Activated CD4-positive, alpha-beta T cell treated with anti-CD3 and anti-CD28 coated beads, Interleukin-2, amount 10 ng/mL, durations not matched to agents 7 days and 5 days (primary cell): ENCODE results near the gene ATRNL1. TPM values are rescaled to one million over a fixed set of nuclear protein-coding genes. Genes with fewer than 3 reads are reported as not detected.

ENCODE experiments used
- CTCF ChIA-PET: fragments of 350-600 bp; sonication (Branson Sonifier 250); formaldehyde crosslinking; loops from one replicate; lab custom pipeline; 2021; ENCODE audit warnings: antibody characterized with exemption; lab: Charles Lee
- POLR2A ChIA-PET: fragments of 350-600 bp; sonication (Branson Sonifier 250); formaldehyde crosslinking; loops from one replicate; lab custom pipeline; 2021; ENCODE audit warnings: antibody characterized with exemption; lab: Charles Lee
- DNase-seq: peaks from one replicate; pipeline ENCODE4 v3.0.0-alpha.2; 2020
- H3K27ac Mint-ChIP-seq: one replicate; pipeline ENCODE4 v1.8.0; 2021; ENCODE audit warnings: mild to moderate bottlenecking, moderate library complexity, mixed read lengths
- H3K27me3 Mint-ChIP-seq: one replicate; pipeline ENCODE4 v1.8.0; 2021; ENCODE audit warnings: mixed read lengths
- H3K36me3 Mint-ChIP-seq: one replicate; pipeline ENCODE4 v1.8.0; 2021; ENCODE audit warnings: low read depth, mixed read lengths
- H3K4me1 Mint-ChIP-seq: one replicate; pipeline ENCODE4 v1.8.0; 2021; ENCODE audit warnings: mixed read lengths
- H3K4me3 Mint-ChIP-seq: one replicate; pipeline ENCODE4 v1.8.0; 2021; ENCODE audit warnings: mild to moderate bottlenecking, moderate library complexity, mixed read lengths
- H3K9me3 Mint-ChIP-seq: one replicate; pipeline ENCODE4 v1.8.0; 2021; ENCODE audit warnings: mixed read lengths
- total RNA-seq, 2 experiments: library from RNA; stranded (reverse); gene quantifications; one replicate each; pipeline ENCODE4 v1.2.3, GENCODE V29; 2021

The ATRNL1 gene
- total RNA-seq, 2 experiments from 2014 or later, result 0.12 to 0.22 TPM

- Mint-ChIP-seq H3K9me3 (no peaks in the 10 kb centered on the region), H3K4me1 (no peaks in the 10 kb centered on the region), H3K36me3 (no peaks in the 10 kb centered on the region), H3K4me3 (no peak overlapping the region), H3K27me3 (no peaks in the 10 kb centered on the region), H3K27ac (no peak overlapping the region)
- DNase-seq, result no peak
- CTCF ChIA-PET, result interaction anchor here (0.6 kb wide), 1 partner anchor 288 kb away, joined by 3 read pairs; no protein-coding TSS in a partner anchor
- POLR2A ChIA-PET, result no interaction called here
Measured at GRCh38 chr10:115909037-115909436, 815.9 kb downstream of the ATRNL1 start.

GRCh38 chr10:115909962-115910731 lies 817.0 kb downstream of the ATRNL1 start:
- Mint-ChIP-seq H3K27me3 (no peaks in the 10 kb centered on the region), H3K4me3 (no peak overlapping the region), H3K4me1 (no peaks in the 10 kb centered on the region), H3K36me3 (no peaks in the 10 kb centered on the region), H3K27ac (no peak overlapping the region), H3K9me3 (no peaks in the 10 kb centered on the region)
- ChIA-PET CTCF (no interaction called here), POLR2A (no interaction called here)
- no peak for DNase-seq

- H3K27ac Mint-ChIP-seq, result no peak overlapping the region
- H3K4me1 Mint-ChIP-seq, result no peaks in the 10 kb centered on the region
- CTCF ChIA-PET, result no interaction called here
- H3K4me3 Mint-ChIP-seq, result no peak overlapping the region
- no peaks in the 10 kb centered on the region for H3K27me3 Mint-ChIP-seq
- DNase-seq, result no peak
- H3K9me3 Mint-ChIP-seq, result no peaks in the 10 kb centered on the region
- H3K36me3 Mint-ChIP-seq, result no peaks in the 10 kb centered on the region
- POLR2A ChIA-PET, result no interaction called here
Measured at GRCh38 chr10:115914475-115914874, 821.3 kb downstream of the ATRNL1 start.

GRCh38 chr10:115915429-115915828 lies 822.3 kb downstream of the ATRNL1 start:
- H3K9me3 Mint-ChIP-seq, result no peaks in the 10 kb centered on the region

GRCh38 chr10:115918812-115919211 lies 825.6 kb downstream of the ATRNL1 start:
- H3K4me3 Mint-ChIP-seq, result no peak overlapping the region
- H3K27me3 Mint-ChIP-seq, result no peaks in the 10 kb centered on the region
- no peak for DNase-seq
- ChIA-PET CTCF (no interaction called here), POLR2A (no interaction called here)
- H3K27ac Mint-ChIP-seq, result no peak overlapping the region
- H3K4me1 Mint-ChIP-seq, result no peaks in the 10 kb centered on the region
- H3K9me3 Mint-ChIP-seq, result no peaks in the 10 kb centered on the region
- no peaks in the 10 kb centered on the region for H3K36me3 Mint-ChIP-seq

More at GRCh38 chr10:115915429-115915828, 822.3 kb downstream of the ATRNL1 start:
- DNase-seq, result no peak
- POLR2A ChIA-PET, result no interaction called here
- H3K27me3 Mint-ChIP-seq, result no peaks in the 10 kb centered on the region
- no peaks in the 10 kb centered on the region for H3K4me1 Mint-ChIP-seq
- H3K4me3 Mint-ChIP-seq, result no peak overlapping the region
- CTCF ChIA-PET, result no interaction called here
- H3K36me3 Mint-ChIP-seq, result no peaks in the 10 kb centered on the region
- H3K27ac Mint-ChIP-seq, result no peak overlapping the region

- Mint-ChIP-seq H3K4me3 (no peak overlapping the region), H3K4me1 (no peaks in the 10 kb centered on the region), H3K9me3 (no peaks in the 10 kb centered on the region), H3K27me3 (no peaks in the 10 kb centered on the region), H3K36me3 (no peaks in the 10 kb centered on the region), H3K27ac (no peak overlapping the region)
- ChIA-PET CTCF (no interaction called here), POLR2A (no interaction called here)
- DNase-seq, result no peak
Measured at GRCh38 chr10:115921795-115922194, 828.6 kb downstream of the ATRNL1 start.

GRCh38 chr10:115931309-115931708 lies 838.1 kb downstream of the ATRNL1 start:
- Mint-ChIP-seq H3K27me3 (no peaks in the 10 kb centered on the region), H3K4me3 (no peak overlapping the region), H3K27ac (no peak overlapping the region), H3K36me3 (no peaks in the 10 kb centered on the region), H3K9me3 (no peaks in the 10 kb centered on the region), H3K4me1 (no peaks in the 10 kb centered on the region)
- ChIA-PET POLR2A (no interaction called here), CTCF (no interaction called here)
- no peak for DNase-seq

GRCh38 chr10:115932099-115932498 lies 838.9 kb downstream of the ATRNL1 start:
- CTCF ChIA-PET, result no interaction called here

GRCh38 chr10:115933098-115933497 lies 839.9 kb downstream of the ATRNL1 start:
- no peaks in the 10 kb centered on the region for H3K27me3 Mint-ChIP-seq
- H3K4me1 Mint-ChIP-seq, result no peaks in the 10 kb centered on the region
- DNase-seq, result no peak
- H3K4me3 Mint-ChIP-seq, result no peak overlapping the region
- no peak overlapping the region for H3K27ac Mint-ChIP-seq
- H3K9me3 Mint-ChIP-seq, result no peaks in the 10 kb centered on the region
- ChIA-PET CTCF (no interaction called here), POLR2A (no interaction called here)
- no peaks in the 10 kb centered on the region for H3K36me3 Mint-ChIP-seq

More at GRCh38 chr10:115932099-115932498, 838.9 kb downstream of the ATRNL1 start:
- Mint-ChIP-seq H3K27ac (no peak overlapping the region), H3K36me3 (no peaks in the 10 kb centered on the region), H3K4me1 (no peaks in the 10 kb centered on the region), H3K27me3 (no peaks in the 10 kb centered on the region), H3K4me3 (no peak overlapping the region), H3K9me3 (no peaks in the 10 kb centered on the region)
- POLR2A ChIA-PET, result no interaction called here
- no peak for DNase-seq

GRCh38 chr10:115935731-115936130 lies 842.6 kb downstream of the ATRNL1 start:
- ChIA-PET POLR2A (no interaction called here), CTCF (interaction anchor here (0.9 kb wide), 1 partner anchor 240 kb away, joined by 3 read pairs; no protein-coding TSS in a partner anchor)
- H3K4me1 Mint-ChIP-seq, result no peaks in the 10 kb centered on the region
- no peak overlapping the region for H3K27ac Mint-ChIP-seq
- no peak overlapping the region for H3K4me3 Mint-ChIP-seq
- H3K9me3 Mint-ChIP-seq, result no peaks in the 10 kb centered on the region
- H3K27me3 Mint-ChIP-seq, result no peaks in the 10 kb centered on the region
- H3K36me3 Mint-ChIP-seq, result no peaks in the 10 kb centered on the region
- DNase-seq, result no peak

- no peak overlapping the region for H3K27ac Mint-ChIP-seq
- H3K27me3 Mint-ChIP-seq, result no peaks in the 10 kb centered on the region
- no peaks in the 10 kb centered on the region for H3K36me3 Mint-ChIP-seq
- no peaks in the 10 kb centered on the region for H3K9me3 Mint-ChIP-seq
- H3K4me1 Mint-ChIP-seq, result no peaks in the 10 kb centered on the region
- POLR2A ChIA-PET, result no interaction called here
- CTCF ChIA-PET, result no interaction called here
- H3K4me3 Mint-ChIP-seq, result no peak overlapping the region
- DNase-seq, result no peak
Measured at GRCh38 chr10:115936926-115937767, 844.0 kb downstream of the ATRNL1 start.

- POLR2A ChIA-PET, result no interaction called here
- Mint-ChIP-seq H3K4me3 (no peak overlapping the region), H3K4me1 (no peaks in the 10 kb centered on the region), H3K36me3 (no peaks in the 10 kb centered on the region), H3K27me3 (no peaks in the 10 kb centered on the region), H3K9me3 (no peaks in the 10 kb centered on the region), H3K27ac (no peak overlapping the region)
- DNase-seq, result no peak
- CTCF ChIA-PET, result no interaction called here
Measured at GRCh38 chr10:115937768-115938056, 844.5 kb downstream of the ATRNL1 start.

- no peak overlapping the region for H3K27ac Mint-ChIP-seq
- no peaks in the 10 kb centered on the region for H3K4me1 Mint-ChIP-seq
- no peaks in the 10 kb centered on the region for H3K27me3 Mint-ChIP-seq
- ChIA-PET POLR2A (no interaction called here), CTCF (no interaction called here)
- H3K36me3 Mint-ChIP-seq, result no peaks in the 10 kb centered on the region
- no peak for DNase-seq
- H3K9me3 Mint-ChIP-seq, result no peaks in the 10 kb centered on the region
- H3K4me3 Mint-ChIP-seq, result no peak overlapping the region
Measured at GRCh38 chr10:115939101-115939854, 846.1 kb downstream of the ATRNL1 start.
